Smooth muscle cell (in vitro differentiated cells): Measurements from ENCODE around the gene COL15A1. TPM values are rescaled to one million over a fixed set of nuclear protein-coding genes. Genes with fewer than 3 reads are reported as not detected.
A peak's percentile ranks its signal among the peaks of the same experiment; 100 is the strongest.

Experiments
- DNase-seq: peaks from one replicate; lab custom pipeline; 2025; ENCODE audit not compliant: unreplicated experiment; lab: John Stamatoyannopoulos, UW
- H2AFZ ChIP-seq: fragments of 200-600 bp; sonication (generic); 2 replicates; pipeline ENCODE4 v1.6.0; 2016; ENCODE audit warnings: antibody characterized with exemption, low read depth, mild to moderate bottlenecking
- H3F3A ChIP-seq: fragments of 200-600 bp; sonication (generic); 2 replicates; pipeline ENCODE4 v1.6.0; 2017; ENCODE audit warnings: antibody characterized with exemption, low read depth
- H3K27ac ChIP-seq: fragments of 200-600 bp; sonication (generic); 2 replicates; pipeline ENCODE4 v1.5.1; 2016; ENCODE audit warnings: low read depth, mild to moderate bottlenecking
- H3K27me3 ChIP-seq: fragments of 200-600 bp; sonication (generic); 2 replicates; pipeline ENCODE4 v1.6.1; 2016; ENCODE audit warnings: low read depth, mild to moderate bottlenecking
- H3K36me3 ChIP-seq: fragments of 200-600 bp; sonication (generic); 2 replicates; pipeline ENCODE4 v1.5.1; 2016; ENCODE audit warnings: low read depth
- H3K4me1 ChIP-seq: fragments of 200-600 bp; sonication (generic); 2 replicates; pipeline ENCODE4 v1.5.1; 2016; ENCODE audit warnings: low read depth
- H3K4me2 ChIP-seq: fragments of 200-600 bp; sonication (generic); 2 replicates; pipeline ENCODE4 v1.6.0; 2016; ENCODE audit warnings: mild to moderate bottlenecking
- H3K4me3 ChIP-seq: fragments of 200-600 bp; sonication (generic); 2 replicates; pipeline ENCODE4 v1.5.1; 2016; ENCODE audit warnings: mild to moderate bottlenecking
- H3K79me2 ChIP-seq: fragments of 200-600 bp; sonication (generic); 2 replicates; pipeline ENCODE4 v1.6.0; 2016; ENCODE audit warnings: low read depth, mild to moderate bottlenecking
- H3K9ac ChIP-seq: fragments of 200-600 bp; sonication (generic); 2 replicates; pipeline ENCODE4 v1.6.0; 2016; ENCODE audit warnings: low read depth
- H3K9me3 ChIP-seq: fragments of 200-600 bp; sonication (generic); replicated peaks from 2 replicates; pipeline ENCODE4 v1.5.1; 2016; ENCODE audit warnings: low read depth
- H4K20me1 ChIP-seq: fragments of 200-600 bp; sonication (generic); 2 replicates; pipeline ENCODE4 v1.6.0; 2016; ENCODE audit warnings: low read depth
- CTCF ChIP-seq: fragments of 200-600 bp; sonication (generic); IDR thresholded peaks from 2 replicates; pipeline ENCODE4 v1.5.1; 2017; ENCODE audit warnings: borderline replicate concordance, mild to moderate bottlenecking, antibody characterized with exemption; ENCODE audit not compliant: insufficient read depth, poor library complexity, severe bottlenecking
- WGBS: methylation state at CpG from one replicate; pipeline ENCODE4 v1.1.7; 2016; ENCODE audit warnings: low lambda C conversion rate; 5-methylcytosine and 5-hydroxymethylcytosine counted together
- polyA plus RNA-seq: library from polyadenylated mRNA; unstranded; fragments of >200 nt; fragmentation: Nextera tagmentation; extraction: Ambion mirVana; gene quantifications from 2 replicates; pipeline ENCODE4 v1.2.1, GENCODE V29; 2016
- total RNA-seq: library from RNA; depleted of rRNA; stranded (reverse); fragments of >200 nt; gene quantifications from 2 replicates; pipeline ENCODE4 v1.2.3, GENCODE V29; 2014

COL15A1 gene
- total and polyA plus RNA-seq, 2 experiments from 2014 or later, result 222 to 293 TPM

- Histone ChIP-seq H3K4me2 (no peak overlapping the region), H3K27ac (peak overlapping the region; percentile 63), H3K9me3 (no peaks in the 10 kb centered on the region), H3K79me2 (no peaks in the 10 kb centered on the region), H3K9ac (no peak overlapping the region), H3K27me3 (no peaks in the 10 kb centered on the region), H3K36me3 (no peaks in the 10 kb centered on the region), H3K4me3 (no peak overlapping the region), H4K20me1 (no peaks in the 10 kb centered on the region), H3K4me1 (peaks cover 22% of the 10 kb centered on the region), H2AFZ (no peak overlapping the region), H3F3A (peaks cover 8% of the 10 kb centered on the region)
- TF ChIP-seq CTCF, result peak; percentile 67
- DNase-seq, result no peak
- WGBS, result 76% methylated on average over 5 of the region's 5 CpGs
Observed at GRCh38 chr9:99000476-99001395, 57.0 kb downstream of the COL15A1 start.

DNA sequence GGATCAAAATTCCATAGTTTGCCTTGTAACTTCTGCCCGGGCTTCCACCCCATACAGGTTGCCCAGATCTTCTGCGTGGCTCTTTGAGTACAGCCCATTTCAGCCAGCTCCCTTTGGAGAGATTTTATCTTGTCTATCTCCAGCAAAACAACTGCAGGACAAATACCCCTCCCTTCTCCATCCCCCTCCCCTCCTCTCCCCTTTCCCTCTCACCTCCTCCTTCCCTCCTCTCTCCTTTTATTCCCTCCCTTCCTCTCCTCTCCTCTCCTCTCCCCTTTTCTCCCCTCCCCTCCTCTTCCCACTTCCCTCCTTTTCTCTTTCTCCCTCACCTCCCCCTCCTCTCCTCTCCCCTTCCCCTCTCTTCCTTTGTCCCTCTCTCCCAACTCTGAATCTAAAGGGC is 58.2 kb downstream of the COL15A1 start:
- H3K4me1 ChIP-seq, result peaks cover 22% of the 10 kb centered on the region
- H3K27me3 ChIP-seq, result no peaks in the 10 kb centered on the region
- H3K4me3 ChIP-seq, result no peak overlapping the region
- no peak overlapping the region for H2AFZ ChIP-seq
- no peak overlapping the region for H3K9ac ChIP-seq
- H3K27ac ChIP-seq, result peak overlapping the region; percentile 63
- H4K20me1 ChIP-seq, result no peaks in the 10 kb centered on the region
- DNase-seq, result no peak
- TF ChIP-seq CTCF, result no peak
- H3K4me2 ChIP-seq, result peak overlapping the region; percentile 64
- no peaks in the 10 kb centered on the region for H3K36me3 ChIP-seq
- H3F3A ChIP-seq, result peaks cover 8% of the 10 kb centered on the region
- H3K79me2 ChIP-seq, result no peaks in the 10 kb centered on the region
- WGBS, result 87% methylated on average over 2 of the region's 2 CpGs
- no peaks in the 10 kb centered on the region for H3K9me3 ChIP-seq

GRCh38 chr9:99002706-99003105 is 59.0 kb downstream of the COL15A1 start:
- Histone ChIP-seq H2AFZ (no peak overlapping the region), H3K9ac (no peak overlapping the region), H3K4me2 (peak overlapping the region; percentile 64), H3K79me2 (no peaks in the 10 kb centered on the region), H3K27ac (peak overlapping the region; percentile 63), H3K36me3 (no peaks in the 10 kb centered on the region), H3K9me3 (no peaks in the 10 kb centered on the region), H4K20me1 (no peaks in the 10 kb centered on the region), H3K4me1 (peaks cover 20% of the 10 kb centered on the region), H3K4me3 (no peak overlapping the region), H3K27me3 (no peaks in the 10 kb centered on the region), H3F3A (peaks cover 8% of the 10 kb centered on the region)
- DNase-seq, result no peak
- no peak for TF ChIP-seq CTCF

DNA sequence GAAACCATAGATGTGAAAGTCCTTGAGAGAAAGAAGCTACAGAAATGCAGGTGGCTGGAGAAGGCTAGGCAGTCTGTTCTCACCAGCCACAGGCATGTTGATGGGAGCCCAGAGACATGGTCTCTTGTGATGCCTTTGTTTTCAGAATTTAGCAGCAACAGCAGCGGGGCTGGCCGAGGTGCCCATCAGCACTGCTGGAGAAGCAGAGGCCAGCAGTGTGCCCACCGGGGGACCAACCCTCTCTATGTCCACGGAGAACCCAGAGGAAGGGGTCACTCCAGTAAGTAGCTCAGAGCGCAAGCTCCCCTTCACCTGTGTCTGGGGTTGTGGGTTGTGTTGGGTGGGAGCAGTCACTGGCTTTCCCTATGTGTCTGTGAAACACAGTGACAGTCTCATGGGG is 59.6 kb downstream of the COL15A1 start:
- Histone ChIP-seq H3K4me1 (peaks cover 14% of the 10 kb centered on the region), H4K20me1 (no peaks in the 10 kb centered on the region), H3K4me3 (no peak overlapping the region), H3K4me2 (no peak overlapping the region), H3K27ac (no peak overlapping the region), H3F3A (peaks cover 5% of the 10 kb centered on the region), H3K36me3 (no peaks in the 10 kb centered on the region), H3K27me3 (no peaks in the 10 kb centered on the region), H2AFZ (no peak overlapping the region), H3K9me3 (no peaks in the 10 kb centered on the region), H3K79me2 (no peaks in the 10 kb centered on the region), H3K9ac (no peak overlapping the region)
- no peak for TF ChIP-seq CTCF
- 96% methylated on average over 5 of the region's 5 CpGs for WGBS
- no peak for DNase-seq
